Stimulated activated CD4-positive, alpha-beta T cell treated with anti-CD3 and anti-CD28 coated beads, Interleukin-4, amount 100 ng/mL, for 4 hours (primary cell): ENCODE data around the gene ALPK1.
"Not testable (repeated sequence)": the region's sequence is repeated elsewhere in the genome, so short reads cannot be mapped to it uniquely, and the experiment has no call there.

ENCODE experiments used
- DNase-seq, 2 experiments: peaks; one replicate each; pipeline ENCODE4 v3.0.0-alpha.2; 2020

Gene ALPK1

GRCh38 chr4:112473985-112474384 lies 176.8 kb downstream of the ALPK1 start:
- no peak for DNase-seq

- DNase-seq, result no peak
These were observed 188.8 kb downstream of the ALPK1 start for GRCh38 chr4:112485930-112486329.

- not testable (repeated sequence) for DNase-seq
These were observed 193.6 kb downstream of the ALPK1 start for GRCh38 chr4:112490808-112491207.
